Activated CD4-positive, alpha-beta memory T cell treated with anti-CD3 and anti-CD28 coated beads, Interleukin-2, amount 10 ng/mL, durations not matched to agents 7 days and 5 days (primary cell): ENCODE results near the gene PLD1. TPM values are rescaled to one million over a fixed set of nuclear protein-coding genes. Genes with fewer than 3 reads are reported as not detected.

ENCODE experiments used
- CTCF ChIA-PET: fragments of 350-600 bp; sonication (Branson Sonifier 250); formaldehyde crosslinking; loops from one replicate; lab custom pipeline; 2021; ENCODE audit warnings: antibody characterized with exemption, inconsistent platforms; lab: Charles Lee
- POLR2A ChIA-PET: fragments of 350-600 bp; sonication (Branson Sonifier 250); formaldehyde crosslinking; loops from one replicate; lab custom pipeline; 2021; ENCODE audit warnings: antibody characterized with exemption; lab: Charles Lee
- DNase-seq: peaks from one replicate; pipeline ENCODE4 v3.0.0-alpha.2; 2020
- H3K27ac Mint-ChIP-seq: one replicate; pipeline ENCODE4 v1.8.0; 2021; ENCODE audit warnings: mild to moderate bottlenecking, mixed read lengths
- H3K27me3 Mint-ChIP-seq: one replicate; pipeline ENCODE4 v1.8.0; 2021; ENCODE audit warnings: mixed read lengths
- H3K36me3 Mint-ChIP-seq: one replicate; pipeline ENCODE4 v1.8.0; 2021; ENCODE audit warnings: low read depth, mixed read lengths
- H3K4me1 Mint-ChIP-seq: one replicate; pipeline ENCODE4 v1.8.0; 2021; ENCODE audit warnings: mixed read lengths
- H3K4me3 Mint-ChIP-seq: one replicate; pipeline ENCODE4 v1.8.0; 2021; ENCODE audit warnings: mild to moderate bottlenecking, mixed read lengths
- H3K9me3 Mint-ChIP-seq: one replicate; pipeline ENCODE4 v1.8.0; 2021; ENCODE audit warnings: mixed read lengths
- total RNA-seq, 2 experiments: library from RNA; stranded (reverse); gene quantifications; one replicate each; pipeline ENCODE4 v1.2.3, GENCODE V29; 2021

Gene PLD1
- total RNA-seq, 2 experiments from 2014 or later, result 3.1 to 4.1 TPM

- no peak overlapping the region for H3K4me3 Mint-ChIP-seq
- POLR2A ChIA-PET, result interaction anchor here (0.7 kb wide), 1 partner anchor 174 kb away, joined by 3 read pairs; no protein-coding TSS in a partner anchor
- no peaks in the 10 kb centered on the region for H3K36me3 Mint-ChIP-seq
- H3K4me1 Mint-ChIP-seq, result peaks cover 4% of the 10 kb centered on the region
- no peak overlapping the region for H3K27ac Mint-ChIP-seq
- no peak for DNase-seq
- no peaks in the 10 kb centered on the region for H3K9me3 Mint-ChIP-seq
- CTCF ChIA-PET, result no interaction called here
- H3K27me3 Mint-ChIP-seq, result peaks cover under 1% of the 10 kb centered on the region
These were observed 13.0 kb downstream of the PLD1 start for GRCh38 chr3:171797265-171797679.

- ChIA-PET POLR2A (no interaction called here), CTCF (no interaction called here)
- peaks cover 2% of the 10 kb centered on the region for H3K4me1 Mint-ChIP-seq
- DNase-seq, result no peak
- no peaks in the 10 kb centered on the region for H3K36me3 Mint-ChIP-seq
- H3K4me3 Mint-ChIP-seq, result no peak overlapping the region
- H3K27me3 Mint-ChIP-seq, result no peaks in the 10 kb centered on the region
- H3K9me3 Mint-ChIP-seq, result no peaks in the 10 kb centered on the region
- no peak overlapping the region for H3K27ac Mint-ChIP-seq
These were observed 13.5 kb downstream of the PLD1 start for GRCh38 chr3:171796625-171797264.

- no peak for DNase-seq
- Mint-ChIP-seq H3K27ac (no peak overlapping the region), H3K27me3 (no peaks in the 10 kb centered on the region), H3K9me3 (no peaks in the 10 kb centered on the region), H3K36me3 (no peaks in the 10 kb centered on the region), H3K4me1 (no peaks in the 10 kb centered on the region), H3K4me3 (no peak overlapping the region)
- CTCF ChIA-PET, result no interaction called here
- POLR2A ChIA-PET, result interaction anchor here (0.5 kb wide), 1 partner anchor 261 kb away, joined by 4 read pairs; no protein-coding TSS in a partner anchor
These were observed 17.8 kb downstream of the PLD1 start for GRCh38 chr3:171792531-171792930.

GRCh38 chr3:171791692-171792076, 18.6 kb downstream of the PLD1 start:
- no peaks in the 10 kb centered on the region for H3K9me3 Mint-ChIP-seq
- no peak overlapping the region for H3K27ac Mint-ChIP-seq
- DNase-seq, result no peak
- CTCF ChIA-PET, result no interaction called here
- H3K36me3 Mint-ChIP-seq, result no peaks in the 10 kb centered on the region
- peaks cover 4% of the 10 kb centered on the region for H3K27me3 Mint-ChIP-seq
- no peaks in the 10 kb centered on the region for H3K4me1 Mint-ChIP-seq
- POLR2A ChIA-PET, result no interaction called here
- no peak overlapping the region for H3K4me3 Mint-ChIP-seq

GRCh38 chr3:171790898-171791691, 19.2 kb downstream of the PLD1 start:
- DNase-seq, result no peak
- H3K9me3 Mint-ChIP-seq, result no peaks in the 10 kb centered on the region
- H3K4me3 Mint-ChIP-seq, result no peak overlapping the region
- peaks cover 4% of the 10 kb centered on the region for H3K27me3 Mint-ChIP-seq
- H3K27ac Mint-ChIP-seq, result no peak overlapping the region
- CTCF ChIA-PET, result interaction anchor here (1.2 to 1.3 kb wide), 2 partner anchors 18 to 43 kb away, joined by 3 to 8 read pairs; no protein-coding TSS in a partner anchor
- POLR2A ChIA-PET, result no interaction called here
- no peaks in the 10 kb centered on the region for H3K36me3 Mint-ChIP-seq
- no peaks in the 10 kb centered on the region for H3K4me1 Mint-ChIP-seq

- no peaks in the 10 kb centered on the region for H3K9me3 Mint-ChIP-seq
- H3K4me3 Mint-ChIP-seq, result no peak overlapping the region
- no peak for DNase-seq
- ChIA-PET CTCF (interaction anchor here (1.2 to 1.3 kb wide), 2 partner anchors 18 to 44 kb away, joined by 3 to 8 read pairs; no protein-coding TSS in a partner anchor), POLR2A (no interaction called here)
- peaks cover 4% of the 10 kb centered on the region for H3K27me3 Mint-ChIP-seq
- no peaks in the 10 kb centered on the region for H3K4me1 Mint-ChIP-seq
- H3K27ac Mint-ChIP-seq, result no peak overlapping the region
- H3K36me3 Mint-ChIP-seq, result no peaks in the 10 kb centered on the region
These were observed 19.7 kb downstream of the PLD1 start for GRCh38 chr3:171790574-171790897.

- no peak for DNase-seq
- H3K27me3 Mint-ChIP-seq, result peaks cover 4% of the 10 kb centered on the region
- no peaks in the 10 kb centered on the region for H3K4me1 Mint-ChIP-seq
- H3K9me3 Mint-ChIP-seq, result no peaks in the 10 kb centered on the region
- CTCF ChIA-PET, result interaction anchor here (1.2 to 1.7 kb wide), 5 partner anchors 16 to 543 kb away, joined by 3 to 8 read pairs (median 7); no protein-coding TSS in a partner anchor
- H3K27ac Mint-ChIP-seq, result no peak overlapping the region
- POLR2A ChIA-PET, result no interaction called here
- H3K4me3 Mint-ChIP-seq, result no peak overlapping the region
- H3K36me3 Mint-ChIP-seq, result no peaks in the 10 kb centered on the region
These were observed 20.4 kb downstream of the PLD1 start for GRCh38 chr3:171789759-171790505.

- H3K4me3 Mint-ChIP-seq, result no peak overlapping the region
These were observed 21.5 kb downstream of the PLD1 start for GRCh38 chr3:171788546-171789351.

GRCh38 chr3:171786997-171787396, 23.3 kb downstream of the PLD1 start:
- no peak overlapping the region for H3K27ac Mint-ChIP-seq
- no peak for DNase-seq
- peaks cover 7% of the 10 kb centered on the region for H3K27me3 Mint-ChIP-seq
- H3K4me3 Mint-ChIP-seq, result no peak overlapping the region
- H3K9me3 Mint-ChIP-seq, result no peaks in the 10 kb centered on the region
- no peaks in the 10 kb centered on the region for H3K4me1 Mint-ChIP-seq
- CTCF ChIA-PET, result no interaction called here
- H3K36me3 Mint-ChIP-seq, result no peaks in the 10 kb centered on the region
- POLR2A ChIA-PET, result no interaction called here

More at GRCh38 chr3:171788546-171789351, 21.5 kb downstream of the PLD1 start:
- H3K4me1 Mint-ChIP-seq, result no peaks in the 10 kb centered on the region
- POLR2A ChIA-PET, result no interaction called here
- H3K36me3 Mint-ChIP-seq, result no peaks in the 10 kb centered on the region
- CTCF ChIA-PET, result interaction anchor here (1.6 to 1.7 kb wide), 3 partner anchors 15 to 544 kb away, joined by 4 to 7 read pairs (median 7); no protein-coding TSS in a partner anchor
- peaks cover 7% of the 10 kb centered on the region for H3K27me3 Mint-ChIP-seq
- no peaks in the 10 kb centered on the region for H3K9me3 Mint-ChIP-seq
- DNase-seq, result no peak
- no peak overlapping the region for H3K27ac Mint-ChIP-seq

- Mint-ChIP-seq H3K27me3 (peaks cover 17% of the 10 kb centered on the region), H3K4me1 (no peaks in the 10 kb centered on the region), H3K36me3 (no peaks in the 10 kb centered on the region), H3K27ac (no peak overlapping the region), H3K9me3 (no peaks in the 10 kb centered on the region), H3K4me3 (no peak overlapping the region)
- ChIA-PET POLR2A (no interaction called here), CTCF (interaction anchor here (0.8 to 1.2 kb wide), 3 partner anchors 9 to 881 kb away, joined by 3 read pairs; no protein-coding TSS in a partner anchor)
- DNase-seq, result no peak
These were observed 25.3 kb downstream of the PLD1 start for GRCh38 chr3:171784937-171785336.

GRCh38 chr3:171784387-171784786, 25.9 kb downstream of the PLD1 start:
- Mint-ChIP-seq H3K9me3 (no peaks in the 10 kb centered on the region), H3K4me1 (no peaks in the 10 kb centered on the region), H3K27me3 (peaks cover 17% of the 10 kb centered on the region), H3K36me3 (no peaks in the 10 kb centered on the region), H3K27ac (no peak overlapping the region), H3K4me3 (no peak overlapping the region)
- CTCF ChIA-PET, result interaction anchor here (0.6 to 1.2 kb wide), 6 partner anchors 9 to 882 kb away, joined by 3 to 4 read pairs (median 3); no protein-coding TSS in a partner anchor
- DNase-seq, result no peak
- POLR2A ChIA-PET, result no interaction called here

GRCh38 chr3:171783626-171784025, 26.7 kb downstream of the PLD1 start:
- CTCF ChIA-PET, result interaction anchor here (0.7 to 1.2 kb wide), 3 partner anchors 8 to 223 kb away, joined by 3 to 4 read pairs (median 3); no protein-coding TSS in a partner anchor
- no peak for DNase-seq

More at GRCh38 chr3:171783626-171784025, 26.7 kb downstream of the PLD1 start:
- H3K27ac Mint-ChIP-seq, result no peak overlapping the region
- no peak overlapping the region for H3K4me3 Mint-ChIP-seq
- peaks cover 19% of the 10 kb centered on the region for H3K27me3 Mint-ChIP-seq
- no peaks in the 10 kb centered on the region for H3K36me3 Mint-ChIP-seq
- no peaks in the 10 kb centered on the region for H3K4me1 Mint-ChIP-seq
- no peaks in the 10 kb centered on the region for H3K9me3 Mint-ChIP-seq
- POLR2A ChIA-PET, result no interaction called here
